A549 (cell line): ENCODE data around the gene TBX2. TPM values are rescaled to one million over a fixed set of nuclear protein-coding genes. Genes with fewer than 3 reads are reported as not detected.

Experiments used
- ATAC-seq, 2 experiments: fragments of 200-7000 bp in 1 of 2; fragments of >200 bp in 1 of 2; cut with Nextera tagmentation in 1 of 2; cut with Tn5 transposase in 1 of 2; 3 replicates each; pipeline versions ENCODE4 v1.8.0 to v1.9.1; 2018 to 2020; ENCODE audit warnings: mild to moderate bottlenecking in 1 of 2, moderate library complexity in 1 of 2
- CTCF ChIA-PET: fragments of 300-600 bp; sonication (Branson Sonifier 250); formaldehyde crosslinking; extraction: SDS; loops from one replicate; lab custom pipeline; 2021; ENCODE audit warnings: antibody characterized with exemption, inconsistent platforms; lab: Yijun Ruan, JAX
- POLR2A ChIA-PET: fragments of 350-600 bp; formaldehyde crosslinking; extraction: SDS; loops from one replicate; lab custom pipeline; 2021; ENCODE audit warnings: antibody characterized with exemption, inconsistent platforms; lab: Yijun Ruan, JAX
- DNase-seq, 2 experiments: peaks; one replicate each; pipeline versions ENCODE4 v3.0.0 to v3.0.0-alpha.2; 2011 to 2016; ENCODE audit warnings: low read depth in 1 of 2, low spot score in 1 of 2
- FAIRE-seq: peaks from 2 replicates; lab custom pipeline; 2011; peaks lifted over from hg19 to GRCh38; lab: Jason Lieb, UNC
- H3K27ac ChIP-seq, 2 experiments: fragments of >200 bp; sonication (Bioruptor Twin); formaldehyde crosslinking; 3 replicates each; pipeline ENCODE4 v1.5.1; 2016 to 2017
- H3K4me1 ChIP-seq: fragments of >200 bp; sonication (Bioruptor Twin); formaldehyde crosslinking; 3 replicates; pipeline ENCODE4 v1.6.1; 2016
- H3K4me2 ChIP-seq: fragments of >200 bp; sonication (Bioruptor Twin); formaldehyde crosslinking; 3 replicates; pipeline ENCODE4 v1.6.1; 2016
- H3K4me3 ChIP-seq: fragments of >200 bp; sonication (Bioruptor Twin); formaldehyde crosslinking; 3 replicates; pipeline ENCODE4 v1.5.1; 2016
- H3K9me3 ChIP-seq: fragments of >200 bp; sonication (Bioruptor Twin); formaldehyde crosslinking; 3 replicates; pipeline ENCODE4 v1.6.1; 2016
- BHLHE40 ChIP-seq: IDR thresholded peaks from 2 replicates; pipeline ENCODE4 v1.6.1; 2012; ENCODE audit warnings: low read depth, low read length, inconsistent platforms
- CTCF ChIP-seq: fragments of >200 bp; sonication (Bioruptor Twin); formaldehyde crosslinking; IDR thresholded peaks from 3 replicates; pipeline ENCODE4 v1.5.1; 2016
- ESRRA ChIP-seq: fragments of 150-350 bp; IDR thresholded peaks from 2 replicates; pipeline ENCODE4 v1.6.1; 2014; ENCODE audit warnings: mild to moderate bottlenecking, low read length, borderline replicate concordance
- FOSB ChIP-seq: fragments of 250-450 bp; sonication (Bioruptor Pico); IDR thresholded peaks from 2 replicates; pipeline ENCODE4 v1.5.0; 2020; ENCODE audit warnings: mild to moderate bottlenecking, moderate library complexity
- HOXA7 ChIP-seq: fragments of 250-450 bp; sonication (Bioruptor Pico); IDR thresholded peaks from 2 replicates; pipeline ENCODE4 v1.5.0; 2020; ENCODE audit warnings: mild to moderate bottlenecking, moderate library complexity
- JUN ChIP-seq, 2 experiments: fragments of >200 bp; sonication (Bioruptor Twin); formaldehyde crosslinking; IDR thresholded peaks; 2 replicates in 1 of 2; 3 replicates in 1 of 2; pipeline ENCODE4 v1.6.1; 2016 to 2017
- MYC ChIP-seq: IDR thresholded peaks from 2 replicates; pipeline ENCODE4 v1.6.1; 2012; ENCODE audit warnings: mild to moderate bottlenecking, inconsistent platforms, low read length, improper control_type of control experiment, borderline replicate concordance
- NPAS2 ChIP-seq: fragments of 250-450 bp; sonication (Bioruptor Pico); IDR thresholded peaks from 2 replicates; pipeline ENCODE4 v1.8.0; 2022; ENCODE audit warnings: mild to moderate bottlenecking, moderate library complexity, borderline replicate concordance
- POLR2A ChIP-seq: IDR thresholded peaks from 2 replicates; pipeline ENCODE4 v1.6.1; 2012; ENCODE audit warnings: mild to moderate bottlenecking, low read length
- RFX5 ChIP-seq: fragments of 450-650 bp; IDR thresholded peaks from 2 replicates; pipeline ENCODE4 v1.7.1; 2014; ENCODE audit warnings: antibody characterized with exemption, mild to moderate bottlenecking, moderate library complexity
- SMC3 ChIP-seq: fragments of >200 bp; sonication (Bioruptor Twin); formaldehyde crosslinking; IDR thresholded peaks from 3 replicates; pipeline ENCODE4 v1.6.1; 2018; ENCODE audit warnings: inconsistent platforms
- TFCP2L1 ChIP-seq: fragments of 250-450 bp; sonication (Bioruptor Pico); IDR thresholded peaks from 2 replicates; pipeline ENCODE4 v1.5.0; 2021; ENCODE audit warnings: mild to moderate bottlenecking
- USF2 ChIP-seq: fragments of 450-650 bp; IDR thresholded peaks from 2 replicates; pipeline ENCODE4 v1.6.1; 2014; ENCODE audit warnings: antibody characterized with exemption
- WGBS: methylation state at CpG from one replicate; pipeline ENCODE4 v1.1.6; 2017; ENCODE audit errors: missing lambda C conversion rate; 5-methylcytosine and 5-hydroxymethylcytosine counted together
- polyA plus RNA-seq, 4 experiments: library from polyadenylated mRNA; depleted of rRNA in 3 of 4; stranded (reverse); fragments of >200 nt; fragmentation: RNase III in 1 of 4; extraction: RNeasy Plus Mini Kit Qiagen cat#74134 plus additional on column Dnase treatment in 1 of 4; gene quantifications; 2 replicates in 3 of 4; 3 replicates in 1 of 4; pipeline ENCODE4 v1.2.3, GENCODE V29; 2011 to 2017
- TF ChIP-seq, protein P1 (sequence below): fragments of 200-600 bp; sonication (generic); IDR thresholded peaks from 2 replicates; pipeline ENCODE4 v1.6.1; 2016; ENCODE audit warnings: antibody characterized with exemption, mild to moderate bottlenecking, moderate library complexity
- TF ChIP-seq, protein P2 (sequence below): IDR thresholded peaks from 2 replicates; pipeline ENCODE4 v1.6.1; 2012

Gene TBX2
- polyA plus RNA-seq, 2 of the 4 experiments (the other 2 are of a cell fraction) = 0.71 to 2.3 TPM

DNA sequence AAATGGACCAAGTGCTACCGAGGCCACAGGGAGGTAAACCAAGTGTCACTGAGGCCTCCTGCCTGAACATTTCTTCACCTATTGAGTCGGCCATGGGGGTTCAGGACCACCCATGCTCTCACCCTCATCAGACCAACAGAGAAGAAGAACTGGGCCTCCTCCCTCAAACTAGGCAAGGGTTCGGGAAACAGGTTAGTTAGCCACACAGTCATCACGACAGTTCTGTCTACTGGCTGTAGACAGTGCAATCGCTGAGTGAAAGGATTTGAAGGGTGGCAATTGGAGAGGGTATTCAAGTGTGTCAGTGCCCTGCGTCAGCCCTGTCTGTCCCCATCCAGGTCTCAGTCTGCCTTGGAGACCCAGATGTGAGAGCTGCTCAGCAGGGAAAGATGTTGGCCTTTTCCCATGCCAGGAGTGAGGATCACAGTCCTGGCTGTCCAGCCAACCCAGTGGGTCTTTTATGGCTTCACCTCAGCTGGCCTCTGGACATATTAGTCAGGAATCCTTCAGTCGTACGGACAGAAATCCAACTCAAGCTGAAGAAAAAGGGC lies 19.9 kb downstream of the TBX2 start:
- peak overlapping the region in 1 of 2 experiments; percentile 4; a peak in 1 of 6 replicates for H3K27ac ChIP-seq
- POLR2A ChIA-PET = interaction anchor here (0.6 kb wide), 1 partner anchor 132 kb away, joined by 3 read pairs; no protein-coding TSS in a partner anchor

GRCh38 chr17:61420052-61420451 lies 20.4 kb downstream of the TBX2 start:
- ChIA-PET CTCF (interaction anchor here (1.3 to 19.8 kb wide), 7 partner anchors 8 to 417 kb away, joined by 5 to 357 read pairs (median 7); no protein-coding TSS in a partner anchor), POLR2A (interaction anchor here (0.6 kb wide), 1 partner anchor 131 kb away, joined by 3 read pairs; no protein-coding TSS in a partner anchor)
- H3K27ac ChIP-seq = peak overlapping the region in 1 of 2 experiments; percentile 4; a peak in 1 of 6 replicates
- no peak overlapping the region for H3K4me3 ChIP-seq
- H3K4me1 ChIP-seq = peaks cover 11% of the 10 kb centered on the region; the same call in 2 of the 3 replicates
- 79% methylated on average over 4 of the region's 4 CpGs for WGBS
- ATAC-seq (no peak), DNase-seq (no peak), FAIRE-seq (no peak)
- no peak for TF ChIP-seq MYC
- no peak for TF ChIP-seq SMC3
- no peak for TF ChIP-seq JUN (IDR thresholded peaks at IDR 0.05)
- TF ChIP-seq FOSB (CRISPR knock-in tag) = no peak
- TF ChIP-seq ESRRA = no peak
- TF ChIP-seq, protein P1, sequence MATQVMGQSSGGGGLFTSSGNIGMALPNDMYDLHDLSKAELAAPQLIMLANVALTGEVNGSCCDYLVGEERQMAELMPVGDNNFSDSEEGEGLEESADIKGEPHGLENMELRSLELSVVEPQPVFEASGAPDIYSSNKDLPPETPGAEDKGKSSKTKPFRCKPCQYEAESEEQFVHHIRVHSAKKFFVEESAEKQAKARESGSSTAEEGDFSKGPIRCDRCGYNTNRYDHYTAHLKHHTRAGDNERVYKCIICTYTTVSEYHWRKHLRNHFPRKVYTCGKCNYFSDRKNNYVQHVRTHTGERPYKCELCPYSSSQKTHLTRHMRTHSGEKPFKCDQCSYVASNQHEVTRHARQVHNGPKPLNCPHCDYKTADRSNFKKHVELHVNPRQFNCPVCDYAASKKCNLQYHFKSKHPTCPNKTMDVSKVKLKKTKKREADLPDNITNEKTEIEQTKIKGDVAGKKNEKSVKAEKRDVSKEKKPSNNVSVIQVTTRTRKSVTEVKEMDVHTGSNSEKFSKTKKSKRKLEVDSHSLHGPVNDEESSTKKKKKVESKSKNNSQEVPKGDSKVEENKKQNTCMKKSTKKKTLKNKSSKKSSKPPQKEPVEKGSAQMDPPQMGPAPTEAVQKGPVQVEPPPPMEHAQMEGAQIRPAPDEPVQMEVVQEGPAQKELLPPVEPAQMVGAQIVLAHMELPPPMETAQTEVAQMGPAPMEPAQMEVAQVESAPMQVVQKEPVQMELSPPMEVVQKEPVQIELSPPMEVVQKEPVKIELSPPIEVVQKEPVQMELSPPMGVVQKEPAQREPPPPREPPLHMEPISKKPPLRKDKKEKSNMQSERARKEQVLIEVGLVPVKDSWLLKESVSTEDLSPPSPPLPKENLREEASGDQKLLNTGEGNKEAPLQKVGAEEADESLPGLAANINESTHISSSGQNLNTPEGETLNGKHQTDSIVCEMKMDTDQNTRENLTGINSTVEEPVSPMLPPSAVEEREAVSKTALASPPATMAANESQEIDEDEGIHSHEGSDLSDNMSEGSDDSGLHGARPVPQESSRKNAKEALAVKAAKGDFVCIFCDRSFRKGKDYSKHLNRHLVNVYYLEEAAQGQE = no peak
- TF ChIP-seq BHLHE40 = no peak
- no peak for TF ChIP-seq HOXA7 (CRISPR knock-in tag)
- H3K4me2 ChIP-seq = no peak overlapping the region
- no peaks in the 10 kb centered on the region for H3K9me3 ChIP-seq

More for the DNA sequence above, 19.9 kb downstream of the TBX2 start:
- H3K9me3 ChIP-seq = no peaks in the 10 kb centered on the region
- no peak overlapping the region for H3K4me2 ChIP-seq
- FAIRE-seq (no peak), DNase-seq (no peak), ATAC-seq (no peak)
- CTCF ChIA-PET = interaction anchor here (1.1 to 19.8 kb wide), 6 partner anchors 7 to 417 kb away, joined by 3 to 357 read pairs (median 12); no protein-coding TSS in a partner anchor
- no peak overlapping the region for H3K4me3 ChIP-seq
- H3K4me1 ChIP-seq = peaks cover 11% of the 10 kb centered on the region; the same call in 2 of the 3 replicates
- WGBS = 83% methylated on average over 8 of the region's 8 CpGs
- TF ChIP-seq RFX5 = no peak
- TF ChIP-seq, protein P2, sequence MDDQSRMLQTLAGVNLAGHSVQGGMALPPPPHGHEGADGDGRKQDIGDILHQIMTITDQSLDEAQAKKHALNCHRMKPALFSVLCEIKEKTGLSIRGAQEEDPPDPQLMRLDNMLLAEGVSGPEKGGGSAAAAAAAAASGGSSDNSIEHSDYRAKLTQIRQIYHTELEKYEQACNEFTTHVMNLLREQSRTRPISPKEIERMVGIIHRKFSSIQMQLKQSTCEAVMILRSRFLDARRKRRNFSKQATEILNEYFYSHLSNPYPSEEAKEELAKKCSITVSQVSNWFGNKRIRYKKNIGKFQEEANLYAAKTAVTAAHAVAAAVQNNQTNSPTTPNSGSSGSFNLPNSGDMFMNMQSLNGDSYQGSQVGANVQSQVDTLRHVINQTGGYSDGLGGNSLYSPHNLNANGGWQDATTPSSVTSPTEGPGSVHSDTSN = no peak
- no peak for TF ChIP-seq BHLHE40
- TF ChIP-seq NPAS2 (CRISPR knock-in tag) = no peak
- no peak for TF ChIP-seq USF2
- no peak for TF ChIP-seq SMC3
- TF ChIP-seq POLR2A = no peak
- no peak for TF ChIP-seq TFCP2L1
- no peak for TF ChIP-seq CTCF
